22Rv1 (cell line): ENCODE data around the gene ARPC5.

Source experiments
- CTCF ChIP-seq: fragments of 450-650 bp; IDR thresholded peaks from 2 replicates; pipeline ENCODE4 v1.5.1; 2017; ENCODE audit warnings: mild to moderate bottlenecking
- ZFX ChIP-seq: fragments of 450-650 bp; IDR thresholded peaks from 2 replicates; pipeline ENCODE4 v1.6.1; 2017; ENCODE audit warnings: antibody characterized with exemption, borderline replicate concordance

GRCh38 chr1:183607322-183607980 lies 28.1 kb downstream of the ARPC5 start:
- TF ChIP-seq CTCF, result no peak
- TF ChIP-seq ZFX, result no peak
